Mesothelial cell of epicardium (in vitro differentiated cells): Measurements from ENCODE around the gene ANKS1A. TPM values are rescaled to one million over a fixed set of nuclear protein-coding genes. Genes with fewer than 3 reads are reported as not detected.
"Not testable (repeated sequence)": the region's sequence is repeated elsewhere in the genome, so short reads cannot be mapped to it uniquely, and the experiment has no call there.

Experiments used
- DNase-seq, 2 experiments: peaks; one replicate each; pipeline ENCODE4 v3.0.0; 2021; ENCODE audit warnings: low spot score in 2 of 2; ENCODE audit not compliant: unreplicated experiment in 2 of 2
- H3K27ac Mint-ChIP-seq: 2 replicates; pipeline ENCODE4 v1.8.0; 2021; ENCODE audit warnings: mixed read lengths
- H3K27me3 Mint-ChIP-seq: 2 replicates; pipeline ENCODE4 v1.8.0; 2021; ENCODE audit warnings: low read depth, mixed read lengths
- H3K36me3 Mint-ChIP-seq: 2 replicates; pipeline ENCODE4 v1.8.0; 2021; ENCODE audit warnings: mixed read lengths
- H3K4me1 Mint-ChIP-seq: 2 replicates; pipeline ENCODE4 v1.8.0; 2021; ENCODE audit warnings: mixed read lengths
- H3K4me3 Mint-ChIP-seq: 2 replicates; pipeline ENCODE4 v1.8.0; 2021; ENCODE audit warnings: mild to moderate bottlenecking, moderate library complexity, mixed read lengths
- H3K9me3 Mint-ChIP-seq: 2 replicates; pipeline ENCODE4 v1.8.0; 2021; ENCODE audit warnings: mixed read lengths
- CTCF ChIP-seq: fragments of 200-600 bp; sonication (generic); IDR thresholded peaks from one replicate; pipeline ENCODE4 v1.5.0; 2021; ENCODE audit warnings: antibody characterized with exemption; ENCODE audit not compliant: unreplicated experiment
- total RNA-seq: library from RNA; stranded (reverse); gene quantifications from 3 replicates; pipeline ENCODE4 v1.2.1, GENCODE V29; 2021

ANKS1A gene
- total RNA-seq, 1 donor from 2014 or later = 30.6 TPM

GRCh38 chr6:34897130-34897529 is 8.1 kb downstream of the ANKS1A start:
- TF ChIP-seq CTCF = no peak
- Mint-ChIP-seq H3K27me3 (no peaks in the 10 kb centered on the region), H3K4me3 (no peak overlapping the region), H3K9me3 (no peaks in the 10 kb centered on the region), H3K27ac (no peak overlapping the region), H3K4me1 (no peaks in the 10 kb centered on the region), H3K36me3 (no peaks in the 10 kb centered on the region)
- no peak for DNase-seq

- no peaks in the 10 kb centered on the region for H3K27me3 Mint-ChIP-seq
- no peaks in the 10 kb centered on the region for H3K36me3 Mint-ChIP-seq
- no peak overlapping the region for H3K27ac Mint-ChIP-seq
- no peak for TF ChIP-seq CTCF
- no peaks in the 10 kb centered on the region for H3K4me1 Mint-ChIP-seq
- no peaks in the 10 kb centered on the region for H3K9me3 Mint-ChIP-seq
- no peak for DNase-seq
- H3K4me3 Mint-ChIP-seq = no peak overlapping the region
Measured at GRCh38 chr6:34897716-34898115, 8.7 kb downstream of the ANKS1A start.

- not testable (repeated sequence) for H3K27me3 Mint-ChIP-seq, H3K4me1 Mint-ChIP-seq, H3K27ac Mint-ChIP-seq, H3K36me3 Mint-ChIP-seq, DNase-seq, H3K9me3 Mint-ChIP-seq, H3K4me3 Mint-ChIP-seq
Measured at GRCh38 chr6:34899748-34900147, 10.7 kb downstream of the ANKS1A start.

GRCh38 chr6:34900321-34901031 is 11.4 kb downstream of the ANKS1A start:
- Mint-ChIP-seq H3K4me1 (no peaks in the 10 kb centered on the region), H3K9me3 (no peaks in the 10 kb centered on the region), H3K27ac (no peak overlapping the region), H3K27me3 (no peaks in the 10 kb centered on the region), H3K36me3 (no peaks in the 10 kb centered on the region), H3K4me3 (no peak overlapping the region)
- DNase-seq = no peak
- no peak for TF ChIP-seq CTCF

- peaks cover 10% of the 10 kb centered on the region for H3K4me1 Mint-ChIP-seq
- no peaks in the 10 kb centered on the region for H3K9me3 Mint-ChIP-seq
- DNase-seq = no peak
- no peak overlapping the region for H3K27ac Mint-ChIP-seq
- H3K27me3 Mint-ChIP-seq = no peaks in the 10 kb centered on the region
- H3K36me3 Mint-ChIP-seq = peaks cover 1% of the 10 kb centered on the region
- TF ChIP-seq CTCF = no peak
- no peak overlapping the region for H3K4me3 Mint-ChIP-seq
Measured at GRCh38 chr6:34901930-34902329, 12.9 kb downstream of the ANKS1A start.

- Mint-ChIP-seq H3K36me3 (peaks cover 2% of the 10 kb centered on the region), H3K4me1 (peaks cover 10% of the 10 kb centered on the region), H3K9me3 (no peaks in the 10 kb centered on the region), H3K4me3 (no peak overlapping the region), H3K27me3 (no peaks in the 10 kb centered on the region), H3K27ac (no peak overlapping the region)
- no peak for TF ChIP-seq CTCF
- DNase-seq = no peak
Measured at GRCh38 chr6:34904990-34905613, 16.0 kb downstream of the ANKS1A start.
